H1 (cell line): Measurements from ENCODE around the gene ANGPTL4. TPM values are rescaled to one million over a fixed set of nuclear protein-coding genes. Genes with fewer than 3 reads are reported as not detected.
"Not testable (repeated sequence)": the region's sequence is repeated elsewhere in the genome, so short reads cannot be mapped to it uniquely, and the experiment has no call there.

Source experiments
- CTCF ChIA-PET: fragments of 300-600 bp; sonication (Branson Sonifier 250); formaldehyde crosslinking; loops from one replicate; lab custom pipeline; 2021; ENCODE audit not compliant: partially characterized antibody; lab: Charles Lee
- POLR2A ChIA-PET: fragments of 300-600 bp; sonication (Branson Sonifier 250); formaldehyde crosslinking; loops from one replicate; lab custom pipeline; 2021; ENCODE audit warnings: inconsistent platforms; ENCODE audit not compliant: partially characterized antibody; lab: Charles Lee
- DNase-seq, 2 experiments: peaks; one replicate each; pipeline versions ENCODE4 v3.0.0 to v3.0.0-alpha.2; 2010 to 2022; ENCODE audit warnings: low spot score in 2 of 2, low read depth in 1 of 2, mixed read lengths in 1 of 2
- FAIRE-seq: peaks from 2 replicates; lab custom pipeline; 2011; peaks lifted over from hg19 to GRCh38; lab: Jason Lieb, UNC
- H2AFZ ChIP-seq: 2 replicates; pipeline ENCODE4 v1.8.1; 2012; ENCODE audit warnings: low read length, inconsistent platforms
- H2AK5ac ChIP-seq: 2 replicates; pipeline ENCODE4 v1.6.1; 2013; ENCODE audit warnings: low read depth, low read length
- H2BK120ac ChIP-seq: replicated peaks from 2 replicates; pipeline ENCODE3; 2013; ENCODE audit warnings: low read depth, low read length, inconsistent platforms
- H2BK12ac ChIP-seq: 2 replicates; pipeline ENCODE4 v1.6.1; 2013; ENCODE audit warnings: low read depth, low read length
- H2BK15ac ChIP-seq: 2 replicates; pipeline ENCODE4 v1.6.1; 2013; ENCODE audit warnings: low read length
- H2BK20ac ChIP-seq: 2 replicates; pipeline ENCODE4 v1.6.1; 2013; ENCODE audit warnings: low read length
- H2BK5ac ChIP-seq: 2 replicates; pipeline ENCODE4 v1.6.1; 2013; ENCODE audit warnings: low read depth, low read length
- H3K14ac ChIP-seq: 2 replicates; pipeline ENCODE4 v1.6.1; 2013; ENCODE audit warnings: inconsistent platforms; ENCODE audit not compliant: insufficient read length
- H3K18ac ChIP-seq: 2 replicates; pipeline ENCODE4 v1.6.1; 2013; ENCODE audit warnings: low read length; ENCODE audit errors: extremely low read depth
- H3K23ac ChIP-seq: 2 replicates; pipeline ENCODE4 v1.6.1; 2013; ENCODE audit warnings: inconsistent platforms; ENCODE audit not compliant: insufficient read length
- H3K23me2 ChIP-seq: 2 replicates; pipeline ENCODE4 v1.6.1; 2013; ENCODE audit warnings: low read depth, low read length
- H3K27ac ChIP-seq: 2 replicates; pipeline ENCODE4 v1.6.1; 2011; ENCODE audit warnings: low read depth, low read length, inconsistent platforms
- H3K27me3 ChIP-seq, 4 experiments: replicated peaks in 1 of 4; 1 replicate in 1 of 4; 2 replicates in 3 of 4; pipeline versions ENCODE4 v1.6.1 to v1.8.1; 2011 to 2013; ENCODE audit warnings: low read length in 3 of 4, mild to moderate bottlenecking in 3 of 4, inconsistent platforms in 2 of 4, mixed read lengths in 2 of 4, moderate library complexity in 1 of 4; ENCODE audit not compliant: control insufficient read depth in 3 of 4, insufficient read depth in 3 of 4; ENCODE audit errors: extremely low read depth in 1 of 4
- H3K36me3 ChIP-seq, 4 experiments: 2 replicates each; pipeline versions ENCODE4 v1.6.1 to v1.8.1; 2011 to 2013; ENCODE audit warnings: mild to moderate bottlenecking in 4 of 4, low read length in 3 of 4, moderate library complexity in 2 of 4, control low read depth in 1 of 4, inconsistent platforms in 1 of 4; ENCODE audit not compliant: insufficient read depth in 4 of 4, control insufficient read depth in 2 of 4
- H3K4ac ChIP-seq: replicated peaks from 2 replicates; pipeline ENCODE3; 2013; ENCODE audit warnings: low read length, low read depth, mixed read lengths, inconsistent platforms; ENCODE audit not compliant: insufficient read length
- H3K4me1 ChIP-seq, 4 experiments: replicated peaks in 1 of 4; 1 replicate in 1 of 4; 2 replicates in 3 of 4; pipeline versions ENCODE4 v1.6.1 to v1.8.1; 2011 to 2013; ENCODE audit warnings: low read length in 3 of 4, inconsistent platforms in 2 of 4, mixed read lengths in 1 of 4; ENCODE audit not compliant: insufficient read depth in 4 of 4, control insufficient read depth in 3 of 4
- H3K4me2 ChIP-seq, 2 experiments: 2 replicates each; pipeline versions ENCODE4 v1.6.1 to v1.8.1; 2011 to 2013; ENCODE audit warnings: low read depth in 2 of 2, low read length in 2 of 2, control low read depth in 1 of 2, inconsistent platforms in 1 of 2, mild to moderate bottlenecking in 1 of 2; ENCODE audit not compliant: insufficient read depth in 1 of 2
- H3K4me3 ChIP-seq, 4 experiments: fragments of 200-600, 300-600 bp in 1 of 4; sonication (generic), shearing (Covaris generic), sonication (Bioruptor Twin) in 1 of 4; 2 replicates each; pipeline versions ENCODE4 v1.5.1 to v1.8.1; 2011 to 2016; ENCODE audit warnings: low read length in 4 of 4, low read depth in 3 of 4, control low read depth in 2 of 4, inconsistent platforms in 2 of 4, mild to moderate bottlenecking in 2 of 4, mixed read lengths in 1 of 4, moderate library complexity in 1 of 4; ENCODE audit not compliant: insufficient read depth in 2 of 4; ENCODE audit errors: extremely low read depth in 1 of 4
- H3K56ac ChIP-seq: replicated peaks from 2 replicates; pipeline ENCODE3; 2013; ENCODE audit warnings: low read depth, mild to moderate bottlenecking, mixed read lengths, low read length, inconsistent platforms; ENCODE audit not compliant: insufficient read length
- H3K79me1 ChIP-seq: 2 replicates; pipeline ENCODE4 v1.6.1; 2013; ENCODE audit warnings: low read depth, low read length, control low read depth
- H3K79me2 ChIP-seq, 2 experiments: 2 replicates each; pipeline versions ENCODE4 v1.6.1 to v1.8.1; 2012 to 2013; ENCODE audit warnings: low read length in 2 of 2, mild to moderate bottlenecking in 2 of 2, inconsistent platforms in 1 of 2; ENCODE audit not compliant: insufficient read depth in 2 of 2, control insufficient read depth in 1 of 2
- H3K9ac ChIP-seq, 4 experiments: replicated peaks in 1 of 4; 1 replicate in 1 of 4; 2 replicates in 3 of 4; pipeline versions ENCODE4 v1.6.1 to v1.8.1; 2011 to 2013; ENCODE audit warnings: low read depth in 3 of 4, low read length in 3 of 4, control low read depth in 2 of 4, mild to moderate bottlenecking in 2 of 4, moderate library complexity in 2 of 4, inconsistent platforms in 1 of 4; ENCODE audit errors: extremely low read depth in 1 of 4
- H3K9me3 ChIP-seq, 2 experiments: 2 replicates each; pipeline versions ENCODE4 v1.6.1 to v1.8.1; 2012 to 2013; ENCODE audit warnings: mild to moderate bottlenecking in 2 of 2, moderate library complexity in 2 of 2, control low read depth in 1 of 2, inconsistent platforms in 1 of 2, low read depth in 1 of 2, low read length in 1 of 2, mixed read lengths in 1 of 2; ENCODE audit not compliant: insufficient read depth in 2 of 2
- H4K20me1 ChIP-seq, 2 experiments: replicated peaks in 1 of 2; 2 replicates each; pipeline versions ENCODE3 to v1.8.1; 2011 to 2013; ENCODE audit warnings: inconsistent platforms in 2 of 2, low read length in 2 of 2, mild to moderate bottlenecking in 1 of 2; ENCODE audit not compliant: insufficient read depth in 2 of 2, control insufficient read depth in 1 of 2
- H4K5ac ChIP-seq: 2 replicates; pipeline ENCODE4 v1.6.1; 2013; ENCODE audit warnings: low read length, low read depth, mixed read lengths, inconsistent platforms; ENCODE audit not compliant: insufficient read length
- H4K8ac ChIP-seq: 2 replicates; pipeline ENCODE4 v1.8.0; 2013; ENCODE audit warnings: mild to moderate bottlenecking, moderate library complexity, low read length, inconsistent platforms; ENCODE audit not compliant: insufficient read depth; ENCODE audit errors: extremely low read depth
- H4K91ac ChIP-seq: replicated peaks from 2 replicates; pipeline ENCODE3; 2013; ENCODE audit warnings: low read length, mixed read lengths, inconsistent platforms; ENCODE audit not compliant: insufficient read length
- WGBS, 2 experiments: shearing (Covaris generic) in 1 of 2; methylation state at CpG; one replicate each; pipeline versions ENCODE4 v1.1.6 to v1.1.7; 2013 to 2015; ENCODE audit warnings: low lambda C conversion rate in 2 of 2, mixed read lengths in 2 of 2, inconsistent platforms in 1 of 2, low coverage in 1 of 2, missing lambda C conversion rate in 1 of 2; ENCODE audit not compliant: insufficient replicate concordance in 2 of 2, insufficient coverage in 1 of 2, insufficient read length in 1 of 2; ENCODE audit errors: extremely low coverage in 1 of 2, missing lambda C conversion rate in 1 of 2; 5-methylcytosine and 5-hydroxymethylcytosine counted together
- polyA plus RNA-seq, 7 experiments: library from polyadenylated mRNA; depleted of rRNA in 3 of 7; stranded (reverse) in 5 of 7; unstranded in 2 of 7; fragments of >200 nt in 5 of 7; fragments of 200-250 nt in 2 of 7; gene quantifications; 1 replicate in 5 of 7; 2 replicates in 1 of 7; 4 replicates in 1 of 7; pipeline versions ENCODE4 v1.2.1 to v1.2.3, GENCODE V29; 2011 to 2013; ENCODE audit warnings: missing spikeins in 2 of 7, mixed read lengths in 2 of 7
- total RNA-seq: library from RNA; stranded (reverse); fragmentation: NEBNext Ultra II Directional; extraction: Animal tissue kit (Norgen Biotek cat#: 25700); gene quantifications from 2 replicates; pipeline ENCODE4 v1.2.1, GENCODE V29; 2021

The ANGPTL4 gene
- total and polyA plus RNA-seq, 2 of the 8 experiments (the other 6 are each of a cell fraction or from before 2014, with no cell fraction given), result 2.3 to 6.5 TPM

DNA sequence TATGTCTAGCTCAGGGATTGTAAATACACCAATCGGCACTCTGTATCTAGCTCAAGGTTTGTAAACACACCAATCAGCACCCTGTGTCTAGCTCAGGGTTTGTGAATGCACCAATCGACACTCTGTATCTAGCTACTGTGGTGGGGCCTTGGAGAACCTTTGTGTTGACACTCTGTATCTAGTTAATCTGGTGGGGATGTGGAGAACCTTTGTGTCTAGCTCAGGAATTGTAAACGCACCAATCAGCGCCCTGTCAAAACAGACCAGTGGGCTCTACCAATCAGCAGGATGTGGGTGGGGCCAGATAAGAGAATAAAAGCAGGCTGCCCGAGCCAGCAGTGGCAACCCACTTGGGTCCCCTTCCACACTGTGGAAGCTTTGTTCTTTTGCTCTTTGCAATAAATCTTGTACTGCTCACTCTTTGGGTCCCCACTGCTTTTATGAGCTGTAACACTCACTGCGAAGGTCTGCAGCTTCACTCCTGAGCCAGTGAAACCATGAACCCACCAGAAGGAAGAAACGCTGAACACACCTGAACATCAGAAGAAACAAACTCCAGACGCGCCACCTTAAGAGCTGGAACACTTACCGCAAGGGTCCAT lies 12.5 kb downstream of the ANGPTL4 start:
- not testable (repeated sequence) for H3K79me1 ChIP-seq, H3K4me2 ChIP-seq, H3K4me1 ChIP-seq, H4K91ac ChIP-seq, H3K56ac ChIP-seq, H3K4ac ChIP-seq, H2BK15ac ChIP-seq, H3K9me3 ChIP-seq, FAIRE-seq, H3K23ac ChIP-seq, H2BK120ac ChIP-seq, H4K20me1 ChIP-seq, DNase-seq, H3K23me2 ChIP-seq, H3K27ac ChIP-seq, H2AK5ac ChIP-seq, H2BK12ac ChIP-seq, H2BK20ac ChIP-seq, H2AFZ ChIP-seq, H3K18ac ChIP-seq, H3K79me2 ChIP-seq, H3K36me3 ChIP-seq, H3K4me3 ChIP-seq, H3K14ac ChIP-seq, H2BK5ac ChIP-seq, H3K9ac ChIP-seq, H4K8ac ChIP-seq, H3K27me3 ChIP-seq, H4K5ac ChIP-seq
- ChIA-PET CTCF (interaction anchor here (0.8 to 4.9 kb wide), 9 partner anchors 9 to 86 kb away, joined by 3 to 23 read pairs (median 4); partner anchors contain the start of gene ANGPTL4), POLR2A (interaction anchor here (0.9 to 2.8 kb wide), 6 partner anchors 10 to 84 kb away, joined by 3 to 17 read pairs (median 4); partner anchors contain the start of genes ANGPTL4 and RAB11B)
- 90% methylated on average over 9 of the region's 10 CpGs; no CpG with 5 or more reads in 1 of the 2 experiments for WGBS, 2 experiments
